Activated naive CD4-positive, alpha-beta T cell treated with anti-CD3 and anti-CD28 coated beads, Interleukin-2, amount 50 U/mL, for 72 hours (primary cell): ENCODE data around the gene NIPAL1. TPM values are rescaled to one million over a fixed set of nuclear protein-coding genes. Genes with fewer than 3 reads are reported as not detected.

Source experiments
- ATAC-seq, 2 donors: fragments of 150-1000 bp; cut with Tn5 transposase; 2 replicates each; pipeline ENCODE4 v1.10.0; 2021; ENCODE audit warnings: mild to moderate bottlenecking in 2 of 2, moderate library complexity in 2 of 2
- DNase-seq, 2 donors: peaks; one replicate each; pipeline ENCODE4 v3.0.0; 2021 to 2022; ENCODE audit warnings: low spot score in 2 of 2
- H3K27ac Mint-ChIP-seq, 2 donors: one replicate each; pipeline ENCODE4 v1.8.0; 2022; ENCODE audit warnings: mild to moderate bottlenecking in 2 of 2, mixed read lengths in 2 of 2
- H3K36me3 Mint-ChIP-seq, 2 donors: one replicate each; pipeline ENCODE4 v1.8.0; 2022; ENCODE audit warnings: mixed read lengths in 2 of 2
- H3K9me3 Mint-ChIP-seq, 2 donors: one replicate each; pipeline ENCODE4 v1.8.0; 2022; ENCODE audit warnings: mixed read lengths in 2 of 2
- total RNA-seq, 2 donors: library from RNA; stranded (reverse); gene quantifications; one replicate each; pipeline ENCODE4 v1.2.3, GENCODE V29; 2022

NIPAL1 gene
- total RNA-seq, 2 donors from 2014 or later = 1.3 to 3.9 TPM

DNA sequence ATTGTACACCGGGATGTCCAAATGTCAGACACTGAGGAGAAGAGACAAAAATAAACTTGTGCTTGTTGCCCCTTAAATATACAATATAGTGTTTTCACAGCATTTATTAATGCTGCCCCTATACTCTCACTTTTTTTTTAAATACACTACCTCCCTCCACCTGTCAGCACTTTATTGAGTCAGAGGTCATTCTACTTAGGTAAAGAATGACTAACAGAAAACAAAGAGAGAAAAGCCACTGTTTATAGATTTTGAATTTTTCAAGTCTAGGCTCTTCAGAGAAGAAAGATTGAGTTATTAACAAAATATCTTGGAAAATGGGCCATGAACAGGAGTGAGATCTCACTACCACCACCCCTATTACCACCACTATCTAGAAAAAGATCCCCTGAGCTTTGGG lies 58.1 kb downstream of the NIPAL1 start:
- no peak overlapping the region for H3K27ac Mint-ChIP-seq
- no peaks in the 10 kb centered on the region for H3K9me3 Mint-ChIP-seq
- DNase-seq = no peak
- ATAC-seq = no peak
- peaks cover 0 to 21% of the 10 kb centered on the region in 2 donors for H3K36me3 Mint-ChIP-seq

DNA sequence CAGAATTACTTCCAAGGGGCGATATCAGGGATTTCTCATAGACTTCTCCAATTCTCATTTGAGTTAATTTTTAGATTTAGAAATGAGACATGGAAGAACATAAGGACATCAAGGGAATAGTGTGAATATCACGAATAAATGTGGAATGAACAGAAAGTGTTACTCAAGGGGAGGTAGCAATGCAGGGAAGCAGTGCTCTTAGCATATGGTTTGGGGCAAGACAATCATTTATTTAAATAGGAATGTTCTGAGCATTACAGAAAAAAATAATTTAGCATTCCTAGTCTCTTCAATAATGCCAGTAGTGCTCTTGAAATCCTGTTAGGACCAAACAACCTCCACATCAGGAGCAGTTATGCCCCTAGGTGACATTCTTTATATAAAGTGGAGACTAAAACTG lies 61.9 kb downstream of the NIPAL1 start:
- H3K36me3 Mint-ChIP-seq = peaks cover 5 to 31% of the 10 kb centered on the region in 2 donors

DNA sequence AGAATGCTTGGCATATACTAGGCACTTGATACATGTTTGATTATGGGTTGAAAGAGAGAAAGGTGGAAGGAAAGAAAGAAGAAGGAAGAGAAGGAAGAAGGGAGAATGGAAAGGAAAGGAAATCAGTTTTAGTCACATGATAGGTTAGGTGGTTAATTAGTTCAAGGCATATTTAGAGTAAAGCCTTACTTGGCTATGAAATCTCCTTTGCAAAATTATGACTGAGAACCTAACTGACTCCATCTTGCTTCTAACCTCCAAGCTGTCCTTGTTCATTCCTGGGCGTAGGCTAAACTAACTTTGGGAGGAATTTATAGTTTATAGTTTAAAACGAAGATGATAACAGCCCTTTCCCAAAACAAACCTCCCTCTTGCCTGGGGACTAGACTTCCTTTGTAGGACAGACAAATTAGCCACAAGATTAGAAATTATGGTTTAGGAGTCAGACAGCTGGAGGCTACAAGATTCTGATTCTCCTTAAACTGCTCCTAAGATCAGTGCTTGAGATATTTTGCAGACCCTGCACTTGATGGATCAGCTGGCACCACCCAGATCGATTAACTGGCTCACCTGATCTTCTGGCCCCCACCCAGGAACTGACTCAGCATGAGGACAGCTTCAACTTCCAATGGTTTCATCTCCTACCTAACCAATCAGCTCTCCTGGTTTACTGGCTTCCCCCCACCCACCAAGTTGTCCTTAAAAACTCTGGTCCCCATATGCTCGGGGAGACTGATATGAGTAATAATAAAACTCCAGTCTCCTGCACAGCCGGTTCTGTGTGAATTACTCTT lies 62.5 kb downstream of the NIPAL1 start:
- Mint-ChIP-seq H3K9me3 (no peaks in the 10 kb centered on the region), H3K36me3 (peaks cover 5 to 33% of the 10 kb centered on the region in 2 donors), H3K27ac (peak overlapping the region in 1 of 2 donors; percentile 46)
- ATAC-seq (no peak), DNase-seq (no peak)

More for the DNA sequence above, 61.9 kb downstream of the NIPAL1 start:
- Mint-ChIP-seq H3K9me3 (no peaks in the 10 kb centered on the region), H3K27ac (no peak overlapping the region)
- DNase-seq = no peak
- ATAC-seq = no peak

GRCh38 chr4:48079972-48080391 lies 63.4 kb downstream of the NIPAL1 start:
- H3K27ac Mint-ChIP-seq = peak overlapping the region; percentile 46 to 48
- DNase-seq (no peak), ATAC-seq (no peak)
- no peaks in the 10 kb centered on the region for H3K9me3 Mint-ChIP-seq
- H3K36me3 Mint-ChIP-seq = peaks cover 5 to 43% of the 10 kb centered on the region in 2 donors

DNA sequence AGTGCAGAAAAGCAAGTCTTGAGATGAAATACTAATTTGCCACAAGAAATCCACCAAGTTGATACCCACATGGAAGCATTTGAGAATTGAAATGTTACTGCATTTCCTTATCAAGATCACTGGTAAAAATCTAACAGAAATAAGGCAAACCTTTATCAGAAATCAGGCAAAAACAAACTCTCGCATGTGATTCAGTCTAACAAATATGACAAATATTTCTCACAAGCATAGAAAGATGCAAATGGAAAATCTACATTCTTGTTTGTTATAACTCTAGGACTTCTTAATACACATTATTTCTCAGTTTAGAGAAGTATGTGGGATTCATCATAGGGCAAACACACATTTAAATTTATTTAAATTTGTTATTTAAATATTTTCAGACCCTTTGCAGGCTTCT lies 64.6 kb downstream of the NIPAL1 start:
- H3K36me3 Mint-ChIP-seq = peaks cover 5 to 50% of the 10 kb centered on the region in 2 donors
- DNase-seq = no peak
- no peak for ATAC-seq
- H3K9me3 Mint-ChIP-seq = no peaks in the 10 kb centered on the region
- no peak overlapping the region for H3K27ac Mint-ChIP-seq

- Mint-ChIP-seq H3K27ac (no peak overlapping the region), H3K9me3 (no peaks in the 10 kb centered on the region), H3K36me3 (peaks cover 5 to 56% of the 10 kb centered on the region in 2 donors)
- DNase-seq (no peak), ATAC-seq (peak in 1 of 2 donors; percentile 20)
These were observed 66.4 kb downstream of the NIPAL1 start for GRCh38 chr4:48082956-48083355.

DNA sequence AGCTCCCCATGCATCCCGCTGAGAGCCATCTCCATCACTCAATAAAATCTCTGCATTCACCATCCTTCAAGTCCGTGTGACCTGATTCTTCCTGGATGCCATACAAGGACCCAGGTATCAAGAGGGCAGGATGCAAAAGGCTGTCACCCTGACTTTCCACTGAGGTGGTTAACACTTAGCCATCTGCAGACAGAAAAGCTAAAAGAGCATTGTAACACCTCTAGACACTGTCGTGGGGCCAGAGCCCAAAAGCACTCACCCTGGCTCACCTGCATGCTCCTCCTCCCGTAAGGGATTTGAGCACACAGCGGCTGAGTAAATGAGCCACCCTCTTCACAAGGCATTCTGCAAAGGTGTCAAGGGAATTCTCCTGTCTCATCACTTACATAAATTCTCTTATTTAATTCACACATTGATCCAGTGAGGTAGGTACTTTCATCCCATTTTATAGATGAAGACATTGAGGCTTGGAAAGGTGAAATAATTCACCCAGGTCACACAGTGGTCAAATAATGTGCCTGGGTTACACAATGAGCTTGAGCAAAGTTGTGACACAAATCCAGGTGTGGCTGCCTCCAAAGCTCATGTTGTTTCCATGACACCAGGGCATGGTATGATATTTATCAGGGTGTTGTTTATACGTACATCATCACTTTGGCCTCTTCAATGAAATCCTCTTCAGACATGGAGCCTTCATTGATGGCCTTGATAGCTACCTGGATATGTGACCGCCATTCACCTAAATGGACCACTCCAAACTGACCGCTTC lies 69.4 kb downstream of the NIPAL1 start:
- ATAC-seq = no peak
- peak overlapping the region; percentile 37 to 67 for H3K27ac Mint-ChIP-seq
- DNase-seq = no peak
- H3K9me3 Mint-ChIP-seq = no peaks in the 10 kb centered on the region
- peaks cover 5 to 39% of the 10 kb centered on the region in 2 donors for H3K36me3 Mint-ChIP-seq

Other genes starting within 250 kb of the NIPAL1 start
- gene CORIN, start 178.7 kb upstream of the NIPAL1 start, total RNA-seq = under 1 TPM; 0.05 to 0.21 TPM
- 10 to 100 TPM; 14.0 to 16.4 TPM for gene NFXL1, start 102.2 kb upstream of the NIPAL1 start, total RNA-seq
- under 1 TPM; 0.27 to 0.55 TPM for gene CNGA1, start 91 bp upstream of the NIPAL1 start, total RNA-seq
- 10 to 100 TPM; 16.4 to 48.2 TPM for gene TXK, start 117.5 kb downstream of the NIPAL1 start, total RNA-seq